GM19193 (cell line): ENCODE results near the gene RBM38.

ENCODE experiments used
- POLR2A ChIP-seq: IDR thresholded peaks from 4 replicates; pipeline ENCODE4 v1.6.1; 2011; ENCODE audit not compliant: insufficient read depth, insufficient read length; ENCODE audit errors: extremely low read depth

Gene RBM38

DNA sequence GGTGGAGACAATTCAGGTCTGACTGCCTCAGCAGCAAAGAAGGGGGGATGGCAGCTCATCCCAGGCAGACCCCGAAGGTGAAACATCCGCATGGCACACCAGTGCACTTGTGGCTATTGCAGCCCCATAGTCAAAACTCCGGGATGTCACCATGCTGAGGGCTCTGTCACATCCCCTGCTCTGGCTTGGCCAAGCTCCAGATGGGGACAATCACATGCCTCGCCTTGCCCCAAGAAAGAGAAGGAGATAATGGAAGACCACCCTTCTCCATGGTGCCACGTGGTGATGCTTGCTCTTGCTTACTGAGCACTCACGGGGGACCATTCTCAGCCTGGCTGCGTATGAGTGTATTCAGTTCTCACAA, 60.2 kb downstream of the RBM38 start:
- TF ChIP-seq POLR2A = no peak

DNA sequence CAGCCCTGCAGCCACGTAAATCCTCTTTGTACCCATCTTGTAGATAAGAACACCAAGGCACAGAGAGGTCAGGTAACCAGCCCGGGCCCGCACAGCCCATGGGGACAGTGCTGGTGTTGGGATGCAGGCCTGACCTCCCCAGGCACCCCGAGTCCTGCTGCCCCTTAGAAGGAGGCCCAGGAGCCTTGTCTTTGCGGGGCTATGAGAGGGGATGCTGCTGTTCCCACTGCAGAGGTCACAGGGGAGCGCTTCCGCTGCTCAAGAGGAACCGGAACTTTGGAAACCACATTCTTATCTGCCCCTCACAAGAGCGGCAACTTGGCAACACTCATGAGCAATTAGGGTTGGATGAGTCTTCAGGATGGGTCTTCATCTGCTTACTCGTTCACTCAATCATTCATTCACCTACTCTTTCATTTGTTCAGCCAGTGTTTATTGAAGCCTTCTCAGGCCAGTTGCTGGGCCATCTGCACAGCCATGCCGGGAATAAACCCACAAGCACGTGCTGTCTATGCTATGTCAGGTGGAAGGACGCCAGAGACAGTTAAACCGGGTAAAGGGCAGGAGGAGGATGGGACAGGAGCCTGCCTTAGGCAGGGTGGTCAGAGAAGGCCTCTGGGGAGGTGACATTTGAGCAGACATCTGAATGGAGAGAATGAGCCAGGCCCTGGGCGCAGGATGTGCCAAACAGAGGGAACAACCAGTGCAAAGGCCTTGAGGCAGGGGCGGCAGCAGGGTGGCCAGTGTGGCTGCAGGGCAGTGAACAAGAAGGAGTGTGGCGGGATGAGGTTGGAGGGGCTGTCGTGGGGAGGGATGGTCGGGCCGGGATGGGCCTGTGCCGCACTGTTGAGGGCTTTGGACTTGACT, 60.8 kb downstream of the RBM38 start:
- peak; percentile 14 for TF ChIP-seq POLR2A

DNA sequence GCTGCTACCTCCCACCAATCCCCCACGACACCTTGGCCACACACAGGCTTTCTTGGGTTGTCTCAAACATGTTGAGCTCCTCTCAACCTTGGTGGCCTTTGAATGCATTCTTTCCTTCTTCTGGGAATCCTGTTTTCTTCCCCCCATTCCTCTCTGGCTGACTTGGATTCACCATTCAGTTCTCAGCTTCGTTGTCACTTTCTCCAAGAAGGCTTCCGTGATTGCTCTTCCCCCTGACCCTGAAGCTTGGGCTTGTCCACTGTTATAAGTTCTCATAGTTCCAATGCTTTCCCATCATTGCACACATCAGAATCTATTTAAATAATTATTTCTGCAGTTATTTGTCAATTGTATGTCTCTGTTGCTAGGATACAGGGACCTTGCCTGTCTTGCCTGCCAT, 64.2 kb downstream of the RBM38 start:
- TF ChIP-seq POLR2A = no peak

DNA sequence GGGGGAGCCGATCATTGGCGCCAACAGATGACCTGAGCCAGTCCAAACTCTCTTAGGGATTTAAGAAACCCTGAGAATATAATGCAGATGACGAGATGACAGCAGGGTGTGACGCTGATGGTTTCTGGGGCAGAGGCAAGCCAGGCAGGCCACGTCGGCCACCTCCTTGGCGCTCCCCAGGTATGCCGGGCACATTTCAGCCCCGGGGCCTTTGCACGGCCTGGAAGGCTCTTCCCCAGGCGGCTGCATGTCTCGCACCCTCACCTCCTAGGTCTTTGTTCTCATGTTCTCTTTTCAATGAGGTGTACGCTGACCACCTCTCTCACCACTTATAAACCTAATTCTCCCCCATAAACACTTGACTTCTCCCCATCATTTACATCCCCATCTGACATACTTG, 64.9 kb downstream of the RBM38 start:
- TF ChIP-seq POLR2A = no peak

DNA sequence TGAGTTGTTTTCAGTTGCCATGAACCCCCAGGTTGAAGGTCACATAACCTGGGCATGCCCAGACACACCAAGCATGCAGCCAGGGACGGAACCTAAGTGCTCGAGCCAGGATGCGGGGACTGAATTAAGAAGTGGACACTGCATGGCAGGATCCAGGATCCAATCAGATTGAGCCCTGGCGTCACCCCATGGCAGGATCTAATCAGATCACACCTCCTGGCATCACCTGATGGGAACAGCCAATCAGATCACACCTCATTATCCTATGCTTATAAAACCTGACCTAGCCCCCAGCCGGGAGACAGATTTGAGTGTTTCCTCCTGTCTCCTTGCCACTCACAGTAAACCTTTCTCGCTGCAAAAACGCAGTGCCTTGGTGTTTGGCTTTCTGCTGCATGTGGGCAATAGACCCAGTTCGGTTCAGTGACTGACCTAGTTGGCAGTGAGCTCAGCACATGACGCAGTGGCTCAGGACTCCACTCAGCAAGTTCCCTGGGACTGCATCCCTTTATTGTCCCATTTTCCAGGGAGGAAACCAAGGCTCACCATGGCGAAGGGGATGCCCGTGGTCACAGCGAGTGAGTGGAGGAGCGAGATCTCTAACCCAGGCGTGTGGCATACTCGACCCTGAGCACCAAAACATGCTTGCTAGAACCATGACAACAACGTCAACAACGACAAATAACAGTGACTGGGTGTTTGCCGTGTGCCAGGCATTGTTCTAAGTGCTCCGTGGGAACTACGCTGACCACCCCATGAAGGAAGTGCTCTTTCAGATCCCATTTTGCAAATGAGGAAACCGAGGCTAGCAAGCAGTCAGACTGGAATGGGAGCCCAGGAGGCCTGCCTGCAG, 66.3 kb downstream of the RBM38 start:
- no peak for TF ChIP-seq POLR2A

DNA sequence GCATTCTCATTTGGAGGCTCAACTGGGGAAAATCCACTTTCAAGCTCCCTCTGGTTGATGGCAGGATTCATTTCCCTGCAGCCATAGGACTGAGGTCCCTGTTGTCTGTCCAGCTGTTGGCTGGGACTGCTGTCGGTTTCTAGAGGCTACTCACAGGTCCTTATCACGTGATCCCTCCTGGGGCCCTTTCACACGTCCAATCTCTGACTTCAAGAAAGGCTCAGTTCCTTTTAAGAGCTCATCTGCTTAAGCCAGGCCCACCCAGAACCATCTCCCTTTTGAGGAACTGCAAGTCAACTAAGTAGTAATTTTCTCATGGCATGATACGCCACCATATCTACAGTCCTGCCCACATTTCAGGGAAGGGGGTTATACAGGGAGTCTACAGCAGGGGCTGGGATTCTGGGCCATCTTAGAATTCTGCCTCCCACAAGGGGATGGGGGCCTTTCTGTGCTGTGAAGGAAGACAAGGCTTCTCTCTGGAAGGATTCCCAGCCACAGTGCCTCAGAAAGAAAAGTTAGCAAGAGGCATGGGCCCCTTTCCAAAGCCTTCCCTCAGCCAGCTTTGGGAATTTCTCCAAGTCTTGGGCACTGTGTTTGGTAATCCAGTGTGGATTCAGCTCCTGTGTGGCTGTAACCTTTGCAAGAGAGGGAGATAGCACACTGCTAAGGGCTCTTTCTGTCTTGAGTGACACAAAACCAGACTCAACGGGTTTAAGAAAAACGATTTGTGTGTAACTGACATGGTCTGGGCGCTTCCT, 67.4 kb downstream of the RBM38 start:
- no peak for TF ChIP-seq POLR2A
